GM20000 (cell line): ENCODE data around the gene CAMTA1.

Source experiments
- DNase-seq: peaks from one replicate; pipeline ENCODE4 v3.0.0; 2012; ENCODE audit warnings: low spot score
- TF ChIP-seq, protein P1 (sequence below): IDR thresholded peaks from 2 replicates; pipeline ENCODE4 v1.5.1; 2012; ENCODE audit warnings: mild to moderate bottlenecking, control low read depth; ENCODE audit errors: extremely low read depth, missing control alignments

The CAMTA1 gene

DNA sequence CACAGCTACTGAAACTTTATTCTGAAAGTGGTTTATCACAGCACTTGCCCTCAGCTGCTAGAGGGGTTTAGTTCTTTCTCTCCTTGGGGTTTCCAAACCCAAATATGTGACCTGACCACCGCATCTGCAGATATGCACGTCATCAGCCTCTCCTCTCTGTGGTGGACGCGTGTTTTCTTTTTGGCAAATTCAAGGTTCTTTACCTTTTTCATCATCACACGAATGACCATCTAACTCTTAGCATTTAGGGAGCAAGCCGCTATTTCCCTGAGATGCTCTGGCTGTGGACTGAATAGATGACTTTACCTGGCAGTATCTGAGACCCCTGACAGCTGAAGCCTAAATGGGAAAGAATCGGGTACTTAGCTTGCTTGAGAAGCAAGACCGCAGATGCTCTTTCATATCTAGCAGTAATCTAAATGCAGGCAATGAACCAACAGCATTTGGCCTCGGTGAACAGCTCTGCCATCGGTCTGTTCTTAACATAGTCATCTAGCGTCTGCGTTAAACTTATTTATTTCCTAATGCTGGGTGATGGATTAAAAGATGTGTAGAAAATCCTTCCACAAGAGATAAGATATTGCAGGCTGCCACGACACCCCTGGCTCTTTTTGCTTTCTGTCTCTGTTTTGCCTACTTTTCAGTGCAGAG is 463.4 kb downstream of the CAMTA1 start:
- no peak for DNase-seq
- TF ChIP-seq, protein P1, sequence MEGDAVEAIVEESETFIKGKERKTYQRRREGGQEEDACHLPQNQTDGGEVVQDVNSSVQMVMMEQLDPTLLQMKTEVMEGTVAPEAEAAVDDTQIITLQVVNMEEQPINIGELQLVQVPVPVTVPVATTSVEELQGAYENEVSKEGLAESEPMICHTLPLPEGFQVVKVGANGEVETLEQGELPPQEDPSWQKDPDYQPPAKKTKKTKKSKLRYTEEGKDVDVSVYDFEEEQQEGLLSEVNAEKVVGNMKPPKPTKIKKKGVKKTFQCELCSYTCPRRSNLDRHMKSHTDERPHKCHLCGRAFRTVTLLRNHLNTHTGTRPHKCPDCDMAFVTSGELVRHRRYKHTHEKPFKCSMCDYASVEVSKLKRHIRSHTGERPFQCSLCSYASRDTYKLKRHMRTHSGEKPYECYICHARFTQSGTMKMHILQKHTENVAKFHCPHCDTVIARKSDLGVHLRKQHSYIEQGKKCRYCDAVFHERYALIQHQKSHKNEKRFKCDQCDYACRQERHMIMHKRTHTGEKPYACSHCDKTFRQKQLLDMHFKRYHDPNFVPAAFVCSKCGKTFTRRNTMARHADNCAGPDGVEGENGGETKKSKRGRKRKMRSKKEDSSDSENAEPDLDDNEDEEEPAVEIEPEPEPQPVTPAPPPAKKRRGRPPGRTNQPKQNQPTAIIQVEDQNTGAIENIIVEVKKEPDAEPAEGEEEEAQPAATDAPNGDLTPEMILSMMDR = no peak

DNA sequence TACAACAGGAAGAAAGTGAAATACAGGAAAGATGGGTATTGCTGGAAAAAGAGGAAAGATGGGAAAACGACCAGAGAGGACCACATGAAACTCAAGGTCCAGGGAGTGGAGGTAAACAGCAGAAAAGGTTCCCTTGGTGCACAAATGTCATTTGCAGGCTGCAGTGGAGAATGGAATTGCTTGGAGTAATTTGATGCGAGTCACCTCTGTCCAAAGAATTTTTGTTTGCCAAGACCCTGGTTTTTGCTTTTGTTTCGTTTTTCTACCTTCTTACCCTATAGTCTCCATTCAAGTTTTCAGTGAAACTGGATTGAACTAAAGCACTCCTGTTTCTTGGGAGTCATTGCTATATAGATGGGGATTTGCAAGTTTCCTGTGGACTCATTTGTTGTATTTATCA is 464.3 kb downstream of the CAMTA1 start:
- TF ChIP-seq, protein P1 = no peak
- DNase-seq = no peak

DNA sequence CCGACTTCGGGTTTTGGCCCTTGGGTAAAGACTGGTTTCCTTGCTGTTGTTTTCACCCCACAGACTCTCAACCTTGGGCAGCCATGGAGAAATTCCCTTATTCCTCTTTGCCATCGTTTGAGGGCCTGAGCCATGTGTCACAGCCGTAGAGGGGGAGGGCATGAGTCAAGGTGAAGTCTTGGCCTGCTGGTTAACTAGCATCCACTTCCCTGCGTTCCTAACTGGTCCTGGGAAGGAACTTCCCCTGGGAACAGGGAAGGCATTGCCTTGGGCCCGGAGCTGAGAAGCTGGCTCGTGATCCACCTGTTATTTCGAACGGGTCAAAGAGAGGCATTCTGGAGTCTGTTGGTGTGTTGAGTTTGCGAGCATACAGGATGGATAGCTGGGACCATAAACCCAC is 464.9 kb downstream of the CAMTA1 start:
- no peak for DNase-seq
- TF ChIP-seq, protein P1 = no peak

DNA sequence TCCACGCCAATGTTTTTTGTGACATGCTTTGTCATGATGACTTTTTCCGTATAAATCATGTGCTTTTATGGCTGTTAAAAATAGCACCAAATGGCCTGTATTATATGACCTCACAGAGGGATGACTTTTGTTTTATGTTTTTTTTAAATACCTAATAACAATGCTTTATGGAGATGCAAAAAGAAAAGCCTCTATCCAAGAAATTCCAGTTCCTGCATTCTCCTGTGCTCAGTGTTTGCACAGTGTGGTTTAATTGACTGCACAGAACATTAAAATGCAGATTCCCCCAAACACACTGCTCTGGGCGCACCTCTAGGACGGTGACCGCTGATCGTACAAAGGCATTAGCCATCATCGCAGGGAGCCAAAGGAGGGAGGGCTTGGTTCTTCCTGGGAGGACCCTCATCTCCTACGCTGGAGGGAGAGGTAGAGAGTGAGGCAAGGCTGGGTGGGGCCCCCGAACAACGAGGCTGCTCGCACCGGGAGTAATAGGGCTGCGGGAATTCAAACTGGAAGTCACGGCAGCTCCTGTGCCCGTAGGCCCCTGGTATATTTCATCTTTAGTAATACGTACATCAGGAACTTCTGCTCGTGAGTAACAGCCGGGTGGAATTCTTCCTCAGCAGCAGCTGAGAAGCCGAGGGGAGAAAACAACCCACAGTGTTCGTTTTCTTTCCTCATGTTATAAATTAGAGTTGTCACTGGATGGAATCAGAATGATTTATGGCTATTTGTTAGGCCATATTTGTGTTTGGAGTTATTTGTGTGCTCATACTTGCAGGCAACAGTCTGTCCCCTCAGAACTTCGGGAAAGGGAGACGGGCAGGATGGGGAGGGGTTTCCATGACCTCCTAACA is 465.6 kb downstream of the CAMTA1 start:
- no peak for DNase-seq
- TF ChIP-seq, protein P1 = no peak

DNA sequence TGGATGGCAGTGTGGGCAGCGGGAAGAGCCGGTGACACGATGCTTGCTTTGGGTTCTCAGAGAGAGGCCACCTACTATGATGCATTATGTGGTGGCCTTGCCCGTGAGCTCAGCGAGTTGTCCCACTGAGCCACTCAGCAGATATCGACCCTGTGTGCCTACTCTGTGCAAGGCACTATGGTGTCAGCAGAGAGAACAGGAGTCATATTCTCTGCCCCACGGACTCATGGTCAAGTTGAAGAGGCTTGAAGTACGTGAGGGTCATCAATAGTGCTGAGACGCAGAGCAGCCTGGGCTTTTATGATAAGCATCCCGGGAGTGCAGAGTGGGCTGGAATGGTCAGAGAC is 466.2 kb downstream of the CAMTA1 start:
- DNase-seq = no peak
- TF ChIP-seq, protein P1 = no peak

DNA sequence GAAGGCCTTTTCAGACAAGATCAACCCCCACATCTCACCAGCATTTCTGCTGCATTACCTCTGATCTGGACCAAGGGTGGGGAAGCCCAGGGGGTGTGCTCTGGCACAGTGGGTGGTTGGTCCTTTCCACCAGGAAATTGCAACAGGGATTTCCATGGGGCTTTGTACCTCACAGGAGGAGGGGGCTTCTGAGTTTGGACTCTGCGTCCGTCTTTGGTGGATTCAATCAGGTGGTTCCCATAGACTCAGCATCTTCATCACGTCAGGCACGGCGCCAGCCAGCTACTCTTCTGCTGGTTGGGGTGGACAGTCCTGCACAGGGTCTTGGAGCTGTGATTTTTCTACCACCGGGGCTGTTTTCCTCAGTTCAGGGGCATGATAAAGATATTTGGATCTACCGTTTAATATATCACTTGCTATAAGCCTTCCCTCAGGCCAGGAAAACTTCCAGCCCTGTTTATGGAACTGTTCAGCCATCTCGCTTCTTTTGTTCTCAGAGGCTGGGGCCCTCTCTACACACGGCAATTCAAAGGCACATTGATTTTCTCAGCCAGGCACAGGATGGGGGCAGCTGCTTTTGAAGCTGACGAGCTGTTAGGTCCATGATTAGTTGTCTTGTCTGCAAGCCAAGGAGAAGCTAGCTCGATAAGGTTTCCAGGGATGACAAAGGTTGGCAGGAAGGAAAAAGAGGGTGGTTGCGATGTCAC is 467.3 kb downstream of the CAMTA1 start:
- no peak for DNase-seq
- TF ChIP-seq, protein P1 = no peak

DNA sequence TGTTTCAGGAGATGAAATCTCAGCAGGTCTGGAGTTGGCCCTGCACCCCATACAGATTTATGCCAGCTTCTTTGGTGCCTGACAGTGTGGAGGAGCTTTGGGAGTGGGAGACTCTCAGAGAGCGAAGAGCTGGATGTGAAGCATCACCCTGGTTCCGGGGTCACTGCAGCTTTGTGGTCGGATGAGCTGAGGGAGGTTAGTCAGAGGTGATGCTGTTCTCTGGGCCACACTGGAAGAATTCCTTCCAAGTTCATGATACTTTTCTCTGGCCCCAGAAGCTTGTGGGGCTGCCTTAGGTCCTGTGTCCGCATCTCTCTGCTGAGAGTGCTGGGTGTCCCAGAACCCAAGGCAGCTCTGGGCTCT is 467.8 kb downstream of the CAMTA1 start:
- DNase-seq = no peak
- TF ChIP-seq, protein P1 = no peak
